NOMO-1 (cell line): ENCODE results near the gene TMSB10.
"Not testable (repeated sequence)": the region's sequence is repeated elsewhere in the genome, so short reads cannot be mapped to it uniquely, and the experiment has no call there.

ENCODE experiments used
- DNase-seq, 2 experiments: peaks; one replicate each; lab custom pipeline; 2025; ENCODE audit not compliant: unreplicated experiment in 2 of 2; lab: John Stamatoyannopoulos, UW

Gene TMSB10

DNA sequence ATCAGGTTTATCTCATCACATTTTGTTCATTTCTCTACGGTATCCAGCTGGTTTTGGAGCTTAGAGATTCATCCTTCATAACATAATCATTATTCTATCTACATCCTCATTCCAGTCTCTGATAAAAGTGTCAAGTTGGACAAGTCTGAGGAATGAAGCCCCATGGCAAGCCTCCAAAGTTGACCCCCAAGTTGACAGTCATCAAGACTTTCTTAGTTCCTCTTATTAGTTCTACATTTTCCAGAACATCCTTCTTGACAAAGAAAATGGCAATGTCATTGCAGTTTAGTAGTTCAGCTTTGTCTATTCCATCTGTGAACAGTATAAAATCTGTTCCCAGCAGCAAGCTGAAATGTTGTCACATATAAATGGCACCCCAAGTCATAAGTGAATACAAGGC, 4.5 kb upstream of the TMSB10 start:
- peak in 1 of 2 experiments; percentile 37 for DNase-seq

DNA sequence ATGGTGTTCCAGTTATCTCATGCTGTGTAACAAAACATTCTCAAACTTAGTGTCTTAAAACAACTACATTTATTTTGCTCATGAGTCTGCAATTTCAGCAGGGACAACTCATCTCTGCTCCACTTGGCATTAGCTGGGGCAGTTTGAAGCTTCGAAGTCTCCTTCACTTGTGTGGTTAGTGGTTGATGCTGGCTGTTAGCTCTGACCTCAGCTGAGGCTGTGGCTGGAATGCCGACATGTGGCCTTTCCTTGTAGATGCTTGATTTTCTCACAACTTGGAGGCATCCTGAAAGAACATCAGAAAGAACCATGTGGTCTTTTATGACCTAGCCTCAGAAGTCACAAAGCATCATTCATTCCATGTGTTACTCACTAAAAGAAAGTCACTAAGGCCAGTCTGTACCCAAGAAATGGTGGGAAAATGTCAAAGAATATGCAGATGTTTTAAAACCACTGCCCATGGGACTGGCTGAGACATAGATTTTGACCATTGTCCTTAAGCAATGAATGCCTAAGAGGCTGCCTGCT, 3.8 kb upstream of the TMSB10 start:
- DNase-seq: no peak

DNA sequence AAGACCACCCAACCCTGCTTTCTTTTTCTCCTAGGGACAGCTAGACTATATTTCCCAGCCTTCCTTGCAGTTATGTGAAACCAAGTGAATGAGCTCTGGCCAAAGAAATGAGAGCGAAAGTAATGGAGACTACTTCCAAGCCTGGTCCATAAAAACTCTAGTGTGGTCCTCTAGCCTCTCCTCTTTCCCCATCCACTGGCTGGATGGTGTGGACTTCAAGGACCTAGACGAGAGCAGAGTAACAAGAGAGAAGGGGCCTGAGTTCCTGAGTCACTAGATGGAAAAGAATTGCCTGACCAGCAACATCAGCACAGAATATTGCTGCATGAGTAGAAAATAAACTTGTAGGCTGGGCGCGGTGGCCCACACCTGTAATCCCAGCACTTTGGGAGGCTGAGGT, 2.9 kb upstream of the TMSB10 start:
- DNase-seq: no peak

- no peak for DNase-seq
Observed at GRCh38 chr2:84904151-84904550, 1.3 kb upstream of the TMSB10 start.

GRCh38 chr2:84904717-84905174, 710 bp upstream of the TMSB10 start:
- DNase-seq: peak in 1 of 2 experiments; percentile 7

GRCh38 chr2:84906108-84906899, 848 bp downstream of the TMSB10 start:
- DNase-seq: peak; percentile 36 to 49

GRCh38 chr2:84906900-84907714, 1.7 kb downstream of the TMSB10 start:
- DNase-seq: peak; percentile 80 to 92

DNA sequence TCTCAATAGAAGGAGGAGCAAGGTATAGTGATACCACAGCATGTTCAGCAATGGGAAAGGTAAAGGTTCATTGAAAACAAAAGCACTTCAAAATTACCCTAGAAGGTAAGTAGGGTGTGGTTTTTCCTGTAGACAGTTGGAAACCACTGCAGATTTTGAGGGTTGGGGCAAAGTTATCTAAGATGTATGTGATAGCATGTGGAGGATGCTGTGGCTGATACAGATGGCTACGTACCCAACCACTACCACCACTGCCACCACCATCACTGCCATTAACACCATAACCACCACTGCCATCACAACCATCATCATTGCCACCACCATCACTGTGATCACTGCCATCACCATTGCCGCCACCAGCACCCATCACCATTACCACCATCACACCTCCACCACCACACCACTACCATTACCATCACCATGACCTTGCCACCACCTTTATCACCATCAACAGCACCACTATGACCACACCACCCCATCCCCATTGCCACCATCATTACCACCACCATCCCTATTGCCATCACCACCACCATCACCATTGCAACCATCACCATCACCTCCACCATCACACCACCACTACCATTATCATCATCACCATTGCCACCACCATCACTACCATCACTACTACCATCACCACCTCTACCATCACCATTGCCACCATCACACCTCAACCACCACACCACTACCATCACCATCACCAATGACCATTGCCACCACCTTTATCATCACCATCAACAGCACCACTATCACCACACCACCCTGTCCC, 3.7 kb downstream of the TMSB10 start:
- DNase-seq: no peak

- DNase-seq: no peak
Observed at GRCh38 chr2:84911135-84911678, 5.8 kb downstream of the TMSB10 start.

DNA sequence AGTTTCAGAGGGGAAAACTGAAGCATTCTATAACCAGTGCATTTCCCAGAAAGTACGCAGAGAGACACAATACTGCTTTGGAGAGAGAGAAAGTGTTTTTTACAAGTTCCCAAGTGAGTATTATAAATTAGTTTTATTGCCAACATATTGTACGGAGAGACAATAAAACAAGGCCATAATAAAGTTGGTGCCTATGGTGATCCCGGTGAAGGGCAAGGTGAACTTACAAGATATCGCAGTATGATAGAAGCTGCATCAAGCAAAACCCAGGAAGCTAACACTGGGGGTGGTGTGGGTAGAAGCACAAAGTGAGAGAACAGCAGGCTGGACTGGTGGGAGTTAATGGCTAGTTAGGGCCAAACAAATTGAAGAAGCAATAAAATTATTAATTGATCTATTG, 7.5 kb downstream of the TMSB10 start:
- no peak for DNase-seq

GRCh38 chr2:84914334-84914733, 8.9 kb downstream of the TMSB10 start:
- no peak for DNase-seq

GRCh38 chr2:84915675-84916074, 10.2 kb downstream of the TMSB10 start:
- DNase-seq: not testable (repeated sequence)

DNA sequence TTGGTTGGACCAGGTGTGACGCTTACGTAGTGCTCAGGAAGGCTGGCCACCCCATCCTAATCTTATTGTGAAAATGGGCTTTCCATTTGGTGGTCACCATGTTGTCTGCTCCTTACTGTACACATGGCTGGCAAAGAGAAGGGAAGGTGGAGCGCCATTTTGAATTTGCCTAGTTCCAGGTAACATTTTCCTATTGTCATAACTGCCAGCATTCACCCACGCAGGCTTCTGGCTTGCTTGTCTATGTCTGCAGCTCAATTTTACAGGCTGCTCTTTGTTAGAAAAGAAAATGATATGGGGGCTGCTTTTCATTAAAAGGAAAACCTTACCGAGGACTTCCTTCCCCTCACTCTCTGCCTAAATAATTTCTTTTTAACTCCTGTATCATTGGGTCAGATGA, 12.4 kb downstream of the TMSB10 start:
- not testable (repeated sequence) for DNase-seq

GRCh38 chr2:84918430-84918829, 13.0 kb downstream of the TMSB10 start:
- no peak for DNase-seq

DNA sequence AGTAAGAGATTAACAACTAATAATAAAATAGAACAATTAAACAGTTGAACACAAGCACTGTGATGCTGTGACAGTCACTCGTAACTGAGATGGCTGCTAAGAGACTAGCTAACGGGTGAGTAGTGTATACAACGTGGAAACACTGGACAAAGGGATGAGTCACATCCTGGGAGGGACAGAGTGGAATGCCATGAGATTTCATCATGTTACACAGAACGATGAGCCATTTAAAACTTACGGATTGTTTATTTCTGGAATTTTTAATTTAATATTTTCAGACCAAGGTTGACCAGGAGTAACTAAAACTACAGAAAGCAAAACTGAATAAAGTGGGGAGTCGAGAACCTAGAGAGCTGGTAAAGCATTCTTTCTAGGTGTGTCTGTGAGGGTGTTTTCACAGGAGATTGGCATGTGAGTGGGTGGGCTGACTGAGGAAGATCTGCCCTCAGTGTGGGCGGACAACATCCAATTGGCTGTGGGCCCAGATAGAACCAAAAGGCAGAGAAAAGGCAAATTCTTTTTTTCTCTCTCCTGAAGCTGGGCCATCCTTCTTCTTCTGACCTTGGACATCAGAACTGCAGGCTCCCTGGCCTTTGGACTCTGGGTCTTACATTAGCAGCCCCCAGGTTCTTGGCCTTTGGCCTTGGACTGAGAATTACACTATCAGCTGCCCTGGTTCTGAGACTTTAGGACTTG, 14.6 kb downstream of the TMSB10 start:
- DNase-seq: no peak

DNA sequence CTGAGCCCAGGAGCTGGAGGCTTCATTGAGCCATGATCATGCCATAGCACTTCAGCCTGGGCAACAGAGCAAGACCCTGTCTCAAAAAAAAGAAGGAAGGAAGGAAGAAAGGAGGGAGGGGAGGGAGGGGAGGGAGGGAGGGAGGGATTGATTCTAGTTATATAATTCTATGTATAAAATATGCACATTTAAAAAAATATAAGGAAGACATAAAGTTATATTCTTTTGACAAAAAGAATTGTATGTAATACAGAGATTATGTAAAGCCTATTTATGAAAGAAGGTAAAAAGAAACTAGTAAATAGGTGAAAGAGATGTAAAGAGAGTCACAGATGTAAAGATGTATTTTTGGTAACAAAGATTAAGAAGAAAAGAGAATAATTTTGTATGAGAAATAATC, 17.6 kb downstream of the TMSB10 start:
- no peak for DNase-seq

- DNase-seq: no peak
Observed at GRCh38 chr2:84924173-84925106, 19.0 kb downstream of the TMSB10 start.

DNA sequence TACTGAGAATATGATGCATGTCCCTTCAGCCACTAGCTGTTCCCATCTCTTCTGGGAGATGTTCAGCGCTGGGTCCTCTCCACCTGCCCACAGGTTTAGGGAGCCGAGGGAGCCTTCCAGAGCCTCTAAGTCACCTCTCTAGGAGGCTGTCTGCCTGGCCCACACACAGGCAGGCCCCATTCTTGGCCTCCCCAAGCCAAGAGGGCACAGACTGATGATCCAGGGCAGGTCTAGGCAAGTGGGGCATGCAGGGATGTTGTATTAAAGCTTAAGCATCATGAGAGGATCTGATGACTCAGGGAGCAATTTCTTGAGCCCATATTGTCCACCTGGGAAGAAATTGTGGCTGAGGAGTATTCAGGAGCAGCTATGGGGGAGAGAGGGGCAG, 19.9 kb downstream of the TMSB10 start:
- no peak for DNase-seq
